HFF-Myc (cell line): ENCODE data around the gene CATSPERZ.

Experiments used
- DNase-seq: peaks from one replicate; pipeline ENCODE4 v3.0.0-alpha.2; 2011; ENCODE audit warnings: low read depth; ENCODE audit errors: extremely low read depth
- H3K4me3 ChIP-seq: replicated peaks from 2 replicates; pipeline ENCODE4 v1.5.1; 2011; ENCODE audit warnings: low read depth, mild to moderate bottlenecking, control low read depth, low read length
- CTCF ChIP-seq: IDR thresholded peaks from 2 replicates; pipeline ENCODE4 v1.5.1; 2012; ENCODE audit warnings: mild to moderate bottlenecking, low read depth, low read length, control low read depth; ENCODE audit errors: missing control alignments

The CATSPERZ gene

DNA sequence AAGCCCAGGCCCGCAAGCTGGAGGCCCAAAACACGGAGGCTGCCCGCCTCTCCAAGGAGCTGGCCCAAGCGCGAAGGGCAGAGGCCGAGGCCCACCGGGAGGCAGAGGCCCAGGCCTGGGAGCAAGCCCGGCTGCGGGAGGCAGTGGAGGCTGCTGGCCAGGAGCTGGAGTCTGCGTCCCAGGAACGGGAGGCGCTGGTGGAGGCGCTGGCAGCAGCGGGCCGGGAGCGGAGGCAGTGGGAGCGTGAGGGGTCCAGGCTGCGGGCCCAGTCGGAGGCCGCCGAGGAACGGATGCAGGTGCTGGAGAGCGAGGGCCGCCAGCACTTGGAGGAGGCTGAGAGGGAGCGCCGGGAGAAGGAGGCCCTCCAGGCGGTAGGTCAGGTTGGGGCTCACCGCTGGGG, 44.6 kb downstream of the CATSPERZ start:
- no peak for TF ChIP-seq CTCF
- no peak for DNase-seq
- no peak overlapping the region for H3K4me3 ChIP-seq

- no peak overlapping the region for H3K4me3 ChIP-seq
- TF ChIP-seq CTCF, result no peak
- DNase-seq, result no peak
Observed at GRCh38 chr11:64347193-64347867, 47.2 kb downstream of the CATSPERZ start.

DNA sequence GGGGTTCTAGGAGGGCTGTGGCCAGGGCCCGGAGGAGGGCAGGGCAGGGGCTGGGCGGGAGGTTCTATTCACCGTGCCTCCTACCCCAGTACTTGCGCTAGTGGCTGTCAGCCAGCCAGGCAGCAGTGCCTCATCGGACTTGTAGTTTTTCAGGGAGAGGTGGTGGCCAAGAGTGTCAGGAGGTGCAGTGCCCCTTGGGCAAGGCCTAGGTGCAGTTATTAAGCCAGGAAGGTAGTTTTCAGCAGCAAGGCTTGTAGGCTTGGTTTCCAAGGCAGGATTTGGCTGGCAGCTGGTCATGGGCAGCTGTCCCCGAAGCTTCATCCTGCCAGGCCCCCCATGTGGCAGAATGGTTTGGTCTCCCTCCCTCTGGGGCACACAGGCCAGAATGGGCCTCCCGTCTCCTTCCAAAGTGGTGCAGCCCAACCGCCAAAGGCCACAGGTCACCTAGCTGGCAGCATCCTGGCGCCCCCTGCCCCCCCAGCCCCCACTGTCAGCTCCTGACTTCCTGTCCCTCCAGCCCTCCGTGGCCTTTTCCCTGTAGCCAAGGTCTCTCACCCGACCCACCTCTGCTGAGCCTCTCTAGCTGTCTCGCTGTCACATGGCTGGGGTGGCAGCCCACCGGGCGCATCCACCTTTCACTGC, 48.3 kb downstream of the CATSPERZ start:
- no peak for DNase-seq
- H3K4me3 ChIP-seq, result no peak overlapping the region
- no peak for TF ChIP-seq CTCF

DNA sequence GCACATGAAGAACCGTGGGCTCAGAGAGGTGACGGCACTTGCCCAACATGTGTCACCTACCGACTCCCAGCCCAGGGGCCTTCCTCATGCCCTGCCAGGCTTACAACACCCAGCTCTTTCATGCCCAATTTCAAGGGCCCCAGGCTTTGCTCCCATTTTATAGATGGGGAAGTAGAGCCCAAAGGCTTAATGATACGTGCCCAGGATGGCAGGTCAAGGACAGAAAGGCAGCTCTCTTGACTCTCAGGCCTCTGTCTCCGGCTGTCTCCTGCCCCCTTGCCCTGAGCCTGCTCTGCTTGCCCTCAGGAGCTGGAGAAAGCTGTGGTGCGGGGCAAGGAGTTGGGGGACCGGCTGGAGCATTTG, 48.8 kb downstream of the CATSPERZ start:
- H3K4me3 ChIP-seq, result no peak overlapping the region
- TF ChIP-seq CTCF, result no peak
- no peak for DNase-seq

DNA sequence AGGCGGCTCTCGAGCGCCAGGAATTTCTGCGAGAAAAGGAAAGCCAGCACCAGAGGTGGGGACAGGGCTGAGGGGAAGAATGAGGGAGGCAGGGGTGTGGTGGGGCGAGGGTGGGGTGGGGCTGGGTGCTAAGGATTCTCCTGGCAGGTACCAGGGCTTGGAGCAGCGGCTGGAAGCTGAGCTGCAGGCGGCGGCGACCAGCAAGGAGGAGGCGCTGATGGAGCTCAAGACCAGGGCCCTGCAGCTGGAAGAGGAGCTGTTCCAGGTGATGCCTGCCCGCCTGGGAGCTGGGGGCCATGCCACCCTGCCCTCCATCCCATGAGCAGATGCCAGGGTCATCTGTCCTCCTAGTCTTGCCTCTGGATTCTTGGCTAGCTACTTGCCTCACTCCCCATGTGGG, 49.2 kb downstream of the CATSPERZ start:
- DNase-seq, result no peak
- no peak overlapping the region for H3K4me3 ChIP-seq
- TF ChIP-seq CTCF, result no peak

GRCh38 chr11:64351136-64351631, 51.0 kb downstream of the CATSPERZ start:
- no peak for DNase-seq
- TF ChIP-seq CTCF, result no peak
- H3K4me3 ChIP-seq, result no peak overlapping the region
